Uterus (tissue), 2 donors: ENCODE results near the gene TRIM46.

ENCODE experiments used
- CTCF ChIP-seq, 4 experiments: fragments of 200-600 bp in 2 of 4; fragments of 450-650 bp in 2 of 4; sonication (generic) in 2 of 4; IDR thresholded peaks; one replicate each; pipeline ENCODE4 v1.5.1; 2016 to 2019; ENCODE audit warnings: antibody characterized with exemption in 4 of 4, mild to moderate bottlenecking in 2 of 4, moderate library complexity in 1 of 4
- POLR2A ChIP-seq, 2 donors: fragments of 450-650 bp; IDR thresholded peaks; one replicate each; pipeline ENCODE4 v1.6.1; 2016; ENCODE audit warnings: antibody characterized with exemption in 2 of 2, mild to moderate bottlenecking in 1 of 2, moderate library complexity in 1 of 2

GRCh38 chr1:155205969-155206593 lies 32.4 kb downstream of the TRIM46 start:
- TF ChIP-seq POLR2A (IDR thresholded peaks at IDR 0.05) (no peak), CTCF (IDR thresholded peaks at IDR 0.05) (no peak)
